HEK293 (cell line): ENCODE data around the gene ARAP1.

ENCODE experiments used
- CTCF ChIP-seq: fragments of 450-650 bp; formaldehyde crosslinking; IDR thresholded peaks from 2 replicates; pipeline ENCODE4 v1.5.1; 2016; ENCODE audit warnings: missing biosample characterization, missing genetic modification characterization
- IKZF3 ChIP-seq: fragments of 450-650 bp; IDR thresholded peaks from 2 replicates; pipeline ENCODE4 v1.5.0; 2018; ENCODE audit warnings: missing biosample characterization, mild to moderate bottlenecking, missing genetic modification characterization, moderate library complexity
- ZNF560 ChIP-seq: fragments of 450-650 bp; formaldehyde crosslinking; IDR thresholded peaks from 2 replicates; pipeline ENCODE4 v1.5.1; 2017; ENCODE audit warnings: missing biosample characterization, missing genetic modification characterization, borderline replicate concordance
- TF ChIP-seq, protein P1 (sequence below): fragments of 450-650 bp; formaldehyde crosslinking; IDR thresholded peaks from 2 replicates; pipeline ENCODE4 v1.5.1; 2017; ENCODE audit warnings: missing biosample characterization, missing genetic modification characterization

DNA sequence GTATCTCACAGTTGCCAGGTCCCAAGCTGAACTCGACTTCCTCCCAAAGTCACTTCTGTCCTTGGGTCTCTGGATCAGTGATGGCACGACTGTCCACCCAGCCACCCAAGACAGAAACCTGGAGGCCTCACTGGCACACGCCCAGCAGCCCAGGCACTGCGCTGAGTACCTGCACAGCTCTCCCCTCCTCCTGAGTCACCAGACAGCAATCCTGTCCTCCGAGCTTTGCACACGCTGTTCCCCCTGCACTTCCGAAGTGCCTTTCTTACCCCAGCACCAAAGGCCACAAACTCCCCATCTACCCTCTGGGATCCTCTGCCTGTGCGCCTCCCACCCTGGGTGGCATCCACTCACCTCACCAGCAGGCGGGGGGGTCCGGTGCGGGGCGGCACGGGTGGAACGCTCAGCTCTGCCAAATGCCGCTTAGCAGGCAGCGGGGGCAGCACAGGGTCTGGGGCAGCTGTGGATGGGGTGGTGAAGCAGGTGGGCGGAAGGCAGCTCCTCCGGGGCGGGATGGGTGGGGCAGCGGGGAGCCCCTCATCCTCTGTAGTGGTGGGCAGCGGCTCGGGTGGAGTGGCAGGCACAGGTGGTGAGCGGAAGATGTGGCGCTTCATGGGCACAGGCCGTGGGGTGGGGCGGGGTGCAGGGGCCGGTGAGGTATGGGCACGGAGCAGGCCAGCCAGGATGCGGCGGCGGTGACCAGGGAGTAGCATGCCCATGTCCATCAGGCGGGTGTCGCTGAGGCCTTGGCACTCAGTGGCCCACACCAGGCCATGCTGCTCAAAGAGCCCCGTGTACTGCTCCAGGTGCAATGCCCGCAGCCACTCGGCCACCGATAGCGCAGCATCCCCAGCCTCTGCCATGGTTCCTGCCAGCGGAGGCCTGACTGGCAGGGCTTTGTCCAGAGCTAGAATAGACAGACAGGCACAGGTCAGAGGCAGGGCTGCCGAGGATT lies 25.7 kb downstream of the ARAP1 start:
- no peak for TF ChIP-seq IKZF3
- no peak for TF ChIP-seq CTCF
- no peak for TF ChIP-seq ZNF560 (tag by site-specific recombination)
- TF ChIP-seq, protein P1, sequence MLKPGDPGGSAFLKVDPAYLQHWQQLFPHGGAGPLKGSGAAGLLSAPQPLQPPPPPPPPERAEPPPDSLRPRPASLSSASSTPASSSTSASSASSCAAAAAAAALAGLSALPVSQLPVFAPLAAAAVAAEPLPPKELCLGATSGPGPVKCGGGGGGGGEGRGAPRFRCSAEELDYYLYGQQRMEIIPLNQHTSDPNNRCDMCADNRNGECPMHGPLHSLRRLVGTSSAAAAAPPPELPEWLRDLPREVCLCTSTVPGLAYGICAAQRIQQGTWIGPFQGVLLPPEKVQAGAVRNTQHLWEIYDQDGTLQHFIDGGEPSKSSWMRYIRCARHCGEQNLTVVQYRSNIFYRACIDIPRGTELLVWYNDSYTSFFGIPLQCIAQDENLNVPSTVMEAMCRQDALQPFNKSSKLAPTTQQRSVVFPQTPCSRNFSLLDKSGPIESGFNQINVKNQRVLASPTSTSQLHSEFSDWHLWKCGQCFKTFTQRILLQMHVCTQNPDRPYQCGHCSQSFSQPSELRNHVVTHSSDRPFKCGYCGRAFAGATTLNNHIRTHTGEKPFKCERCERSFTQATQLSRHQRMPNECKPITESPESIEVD: no peak
